ENCODE data around the gene KLHL29. TPM values are rescaled to one million over a fixed set of nuclear protein-coding genes. Genes with fewer than 3 reads are reported as not detected.

Gene KLHL29
- total and polyA plus RNA-seq, 10 donors = 1.5 to 30.5 (median 9.4) TPM

DNA sequence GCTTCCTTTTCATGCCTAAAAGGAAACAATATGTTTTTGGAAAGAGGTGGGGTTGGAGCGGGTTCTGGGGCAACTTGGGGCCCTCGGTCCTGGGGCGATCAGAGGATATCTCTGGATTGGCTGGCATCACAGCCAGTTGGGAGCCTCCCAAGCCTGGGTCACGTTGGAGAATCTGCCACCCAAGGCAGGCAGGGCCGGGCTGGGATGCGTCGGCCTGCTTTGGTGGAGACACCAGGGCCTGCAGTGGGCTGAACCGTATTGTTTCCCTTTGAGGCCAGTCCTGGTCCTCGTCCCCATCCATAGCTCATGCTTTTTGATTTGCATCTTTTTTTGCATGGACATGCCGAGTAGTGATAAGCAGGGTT lies 306.1 kb downstream of the KLHL29 start:
- Histone ChIP-seq H3K27ac (peak overlapping the region in 5 of 8 donors; percentile 30 to 60 (median 54)), H3K4me3 (no peak overlapping the region), H3K27me3 (replicated peaks in 1 of 7) (no peaks in the 10 kb centered on the region), H3K4me1 (peaks cover 0 to 27% (median 9%) of the 10 kb centered on the region in 6 donors), H3K9me3 (no peaks in the 10 kb centered on the region), H3K36me3 (peaks cover 0 to 55% (median 5%) of the 10 kb centered on the region in 6 donors)
- peak; percentile 70 for DNase-seq
- no peak for TF ChIP-seq POLR2AphosphoS5 (IDR thresholded peaks at IDR 0.05)
- TF ChIP-seq, protein P1, sequence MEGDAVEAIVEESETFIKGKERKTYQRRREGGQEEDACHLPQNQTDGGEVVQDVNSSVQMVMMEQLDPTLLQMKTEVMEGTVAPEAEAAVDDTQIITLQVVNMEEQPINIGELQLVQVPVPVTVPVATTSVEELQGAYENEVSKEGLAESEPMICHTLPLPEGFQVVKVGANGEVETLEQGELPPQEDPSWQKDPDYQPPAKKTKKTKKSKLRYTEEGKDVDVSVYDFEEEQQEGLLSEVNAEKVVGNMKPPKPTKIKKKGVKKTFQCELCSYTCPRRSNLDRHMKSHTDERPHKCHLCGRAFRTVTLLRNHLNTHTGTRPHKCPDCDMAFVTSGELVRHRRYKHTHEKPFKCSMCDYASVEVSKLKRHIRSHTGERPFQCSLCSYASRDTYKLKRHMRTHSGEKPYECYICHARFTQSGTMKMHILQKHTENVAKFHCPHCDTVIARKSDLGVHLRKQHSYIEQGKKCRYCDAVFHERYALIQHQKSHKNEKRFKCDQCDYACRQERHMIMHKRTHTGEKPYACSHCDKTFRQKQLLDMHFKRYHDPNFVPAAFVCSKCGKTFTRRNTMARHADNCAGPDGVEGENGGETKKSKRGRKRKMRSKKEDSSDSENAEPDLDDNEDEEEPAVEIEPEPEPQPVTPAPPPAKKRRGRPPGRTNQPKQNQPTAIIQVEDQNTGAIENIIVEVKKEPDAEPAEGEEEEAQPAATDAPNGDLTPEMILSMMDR (IDR thresholded peaks at IDR 0.05 in 8 of 11, conservative IDR thresholded peaks at IDR 0.05 in 3 of 11) = no peak
- TF ChIP-seq POLR2A (IDR thresholded peaks at IDR 0.05) = no peak
- WGBS, 5 donors = 64 to 85% (median 79%) methylated on average over 10 of the region's 10 CpGs
- intact Hi-C loops (cut with DNase I; ENCODE audit: low total_unique reads) = no loop called here

DNA sequence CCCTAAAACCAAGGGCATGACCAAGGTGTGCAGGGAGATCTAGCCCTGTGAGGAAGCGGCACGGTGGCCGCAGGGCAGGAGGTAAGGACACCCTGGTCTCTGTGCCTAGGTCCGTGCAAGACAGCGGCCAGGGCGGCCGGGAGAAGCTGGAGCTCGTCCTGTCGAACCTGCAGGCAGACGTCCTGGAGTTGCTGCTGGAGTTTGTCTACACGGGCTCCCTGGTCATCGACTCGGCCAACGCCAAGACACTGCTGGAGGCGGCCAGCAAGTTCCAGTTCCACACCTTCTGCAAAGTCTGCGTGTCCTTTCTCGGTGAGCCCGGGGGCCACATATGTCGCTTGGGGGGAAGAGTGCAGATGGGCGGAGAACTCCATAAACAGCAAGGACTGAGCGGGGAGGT lies 306.6 kb downstream of the KLHL29 start:
- no peaks in the 10 kb centered on the region for H3K9me3 ChIP-seq
- 94 to 99% (median 97%) methylated on average over 12 to 21 of the region's 21 CpGs for WGBS, 5 donors
- peak; percentile 68 for DNase-seq
- TF ChIP-seq, protein P1 (IDR thresholded peaks at IDR 0.05 in 8 of 11, conservative IDR thresholded peaks at IDR 0.05 in 3 of 11) = no peak
- peaks cover 0 to 29% (median 9%) of the 10 kb centered on the region in 6 donors for H3K4me1 ChIP-seq
- H3K27me3 ChIP-seq (replicated peaks in 1 of 7) = no peaks in the 10 kb centered on the region
- intact Hi-C loops (cut with DNase I; ENCODE audit: low total_unique reads) = no loop called here
- peak overlapping the region in 2 of 8 donors; percentile 39 to 60 for H3K27ac ChIP-seq
- peaks cover 0 to 60% (median 5%) of the 10 kb centered on the region in 6 donors for H3K36me3 ChIP-seq
- no peak overlapping the region for H3K4me3 ChIP-seq

DNA sequence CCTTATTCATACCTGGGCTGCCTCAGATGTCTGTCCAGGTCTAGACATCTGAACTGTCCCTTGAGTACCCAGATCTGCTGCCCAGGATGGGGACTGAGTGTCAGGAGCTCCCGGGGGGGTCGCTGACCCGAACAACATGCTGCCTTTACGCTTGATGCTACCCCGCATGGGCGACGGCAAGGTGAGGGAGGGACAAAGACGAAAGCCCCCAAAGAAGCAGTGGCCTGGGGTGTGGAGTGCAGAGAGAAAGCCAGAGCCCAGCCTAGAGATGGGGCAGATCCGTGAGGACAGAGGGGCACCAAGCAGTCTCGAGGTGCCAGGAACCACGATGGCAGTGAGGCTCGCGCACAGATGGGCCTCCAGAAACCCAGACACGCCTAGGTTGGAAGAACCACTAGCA lies 307.3 kb downstream of the KLHL29 start:
- peak; percentile 58 for DNase-seq
- H3K27ac ChIP-seq = no peak overlapping the region
- intact Hi-C loops (cut with DNase I; ENCODE audit: low total_unique reads) = no loop called here

DNA sequence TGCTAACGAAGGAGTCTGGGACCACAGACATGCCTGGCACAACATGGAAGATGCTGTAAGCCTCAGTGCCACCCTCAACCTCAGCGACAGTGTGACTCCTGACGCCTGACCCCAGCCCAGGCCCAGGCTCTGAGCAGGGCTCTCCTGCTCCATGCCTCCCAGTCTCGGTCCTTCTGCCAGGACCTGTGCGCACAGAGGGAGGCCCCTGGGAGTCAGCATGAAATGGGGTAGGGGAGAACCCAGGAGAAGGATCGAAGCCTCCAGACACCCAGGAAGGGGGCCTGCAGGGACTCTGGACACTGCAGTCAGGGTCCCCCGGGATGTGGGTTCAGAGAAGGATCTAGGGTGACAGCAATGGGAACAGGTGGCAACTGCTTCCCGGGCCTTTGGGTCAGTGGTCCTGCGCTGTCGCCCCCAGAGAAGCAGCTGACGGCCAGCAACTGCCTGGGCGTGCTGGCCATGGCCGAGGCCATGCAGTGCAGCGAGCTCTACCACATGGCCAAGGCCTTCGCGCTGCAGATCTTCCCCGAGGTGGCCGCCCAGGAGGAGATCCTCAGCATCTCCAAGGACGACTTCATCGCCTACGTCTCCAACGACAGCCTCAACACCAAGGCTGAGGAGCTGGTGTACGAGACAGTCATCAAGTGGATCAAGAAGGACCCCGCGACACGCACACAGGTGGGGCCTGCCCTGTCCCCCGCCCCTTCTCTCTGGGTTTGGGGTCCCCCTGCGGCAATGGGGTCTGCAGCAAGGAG lies 308.0 kb downstream of the KLHL29 start:
- TF ChIP-seq POLR2A (IDR thresholded peaks at IDR 0.05) (no peak), POLR2AphosphoS5 (IDR thresholded peaks at IDR 0.05) (peak in 1 of 3 donors; percentile 24)
- TF ChIP-seq, protein P1 (IDR thresholded peaks at IDR 0.05 in 8 of 11, conservative IDR thresholded peaks at IDR 0.05 in 3 of 11) = no peak
- Histone ChIP-seq H3K4me3 (no peak overlapping the region), H3K9me3 (no peaks in the 10 kb centered on the region), H3K27me3 (replicated peaks in 1 of 7) (no peaks in the 10 kb centered on the region), H3K4me1 (peaks cover 0 to 44% (median 13%) of the 10 kb centered on the region in 6 donors), H3K36me3 (peaks cover 0 to 65% (median 5%) of the 10 kb centered on the region in 6 donors), H3K27ac (no peak overlapping the region)
- intact Hi-C loops (cut with DNase I; ENCODE audit: low total_unique reads) = no loop called here
- DNase-seq = peak; percentile 62
- 92 to 96% (median 95%) methylated on average over 28 of the region's 28 CpGs for WGBS, 5 donors

More for the DNA sequence above, 307.3 kb downstream of the KLHL29 start:
- H3K27me3 ChIP-seq (replicated peaks in 1 of 7) = no peaks in the 10 kb centered on the region
- peaks cover 0 to 36% (median 11%) of the 10 kb centered on the region in 6 donors for H3K4me1 ChIP-seq
- H3K9me3 ChIP-seq = no peaks in the 10 kb centered on the region
- peaks cover 0 to 65% (median 5%) of the 10 kb centered on the region in 6 donors for H3K36me3 ChIP-seq
- WGBS, 5 donors = 89 to 96% (median 94%) methylated on average over 14 of the region's 14 CpGs
- TF ChIP-seq POLR2A (IDR thresholded peaks at IDR 0.05) (no peak), POLR2AphosphoS5 (IDR thresholded peaks at IDR 0.05) (no peak)
- TF ChIP-seq, protein P1 (IDR thresholded peaks at IDR 0.05 in 8 of 11, conservative IDR thresholded peaks at IDR 0.05 in 3 of 11) = no peak
- H3K4me3 ChIP-seq = no peak overlapping the region
